Naive thymus-derived CD4-positive, alpha-beta T cell (primary cell): ENCODE results near the gene SMYD4. TPM values are rescaled to one million over a fixed set of nuclear protein-coding genes. Genes with fewer than 3 reads are reported as not detected.
A peak's percentile ranks its signal among the peaks of the same experiment; 100 is the strongest.
"Not testable (repeated sequence)": the region's sequence is repeated elsewhere in the genome, so short reads cannot be mapped to it uniquely, and the experiment has no call there.

Experiments
- ATAC-seq: fragments of 150-1000 bp; cut with Tn5 transposase; 2 replicates; pipeline ENCODE4 v1.10.0; 2021; ENCODE audit warnings: mild to moderate bottlenecking, moderate library complexity
- CTCF ChIA-PET: fragments of 350-600 bp; sonication (Branson Sonifier 250); formaldehyde crosslinking; loops from one replicate; lab custom pipeline; 2021; ENCODE audit warnings: antibody characterized with exemption; lab: Charles Lee
- POLR2A ChIA-PET: fragments of 350-600 bp; sonication (Branson Sonifier 250); formaldehyde crosslinking; loops from one replicate; lab custom pipeline; 2021; ENCODE audit warnings: antibody characterized with exemption, inconsistent platforms; lab: Charles Lee
- DNase-seq, 9 donors: peaks; one replicate each; pipeline versions ENCODE4 v3.0.0 to v3.0.0-alpha.2; 2020 to 2022; ENCODE audit warnings: mixed read lengths in 1 of 9
- H3K27ac ChIP-seq: one replicate; pipeline ENCODE4 v1.7.0; 2013; ENCODE audit warnings: mild to moderate bottlenecking, low read depth, low read length, moderate library complexity
- H3K27me3 ChIP-seq, 2 donors: one replicate each; pipeline ENCODE4 v1.7.0; 2013; ENCODE audit warnings: low read length in 2 of 2, mild to moderate bottlenecking in 2 of 2, moderate library complexity in 2 of 2; ENCODE audit not compliant: control insufficient read depth in 2 of 2, insufficient read depth in 2 of 2
- H3K36me3 ChIP-seq, 3 experiments: 1 replicate in 2 of 3; 2 replicates in 1 of 3; pipeline ENCODE4 v1.7.0; 2013; ENCODE audit warnings: low read length in 3 of 3, mild to moderate bottlenecking in 3 of 3, moderate library complexity in 1 of 3; ENCODE audit not compliant: insufficient read depth in 3 of 3, control insufficient read depth in 2 of 3
- H3K4me1 ChIP-seq, 2 donors: one replicate each; pipeline ENCODE4 v1.7.0; 2013; ENCODE audit warnings: low read length in 2 of 2, mild to moderate bottlenecking in 2 of 2, moderate library complexity in 1 of 2; ENCODE audit not compliant: control insufficient read depth in 2 of 2, insufficient read depth in 2 of 2
- H3K4me3 ChIP-seq: 2 replicates; pipeline ENCODE4 v1.7.0; 2013; ENCODE audit warnings: mild to moderate bottlenecking, low read length
- H3K9me3 ChIP-seq, 3 experiments: 1 replicate in 2 of 3; 2 replicates in 1 of 3; pipeline ENCODE4 v1.7.0; 2013; ENCODE audit warnings: low read length in 3 of 3; ENCODE audit not compliant: control insufficient read depth in 2 of 3
- H3K27ac Mint-ChIP-seq, 9 donors: one replicate each; pipeline ENCODE4 v1.8.0; 2020 to 2022; ENCODE audit warnings: mixed read lengths in 9 of 9, mild to moderate bottlenecking in 8 of 9, moderate library complexity in 5 of 9, inconsistent platforms in 2 of 9
- H3K27me3 Mint-ChIP-seq, 5 donors: one replicate each; pipeline ENCODE4 v1.8.0; 2021 to 2022; ENCODE audit warnings: mixed read lengths in 5 of 5, mild to moderate bottlenecking in 1 of 5
- H3K36me3 Mint-ChIP-seq, 5 donors: one replicate each; pipeline ENCODE4 v1.8.0; 2020 to 2022; ENCODE audit warnings: mixed read lengths in 5 of 5, mild to moderate bottlenecking in 3 of 5, inconsistent platforms in 1 of 5
- H3K4me1 Mint-ChIP-seq, 7 donors: one replicate each; pipeline ENCODE4 v1.8.0; 2020 to 2022; ENCODE audit warnings: mixed read lengths in 7 of 7, mild to moderate bottlenecking in 3 of 7, inconsistent platforms in 1 of 7
- H3K4me3 Mint-ChIP-seq, 10 donors: one replicate each; pipeline ENCODE4 v1.8.0; 2020 to 2022; ENCODE audit warnings: mild to moderate bottlenecking in 10 of 10, mixed read lengths in 10 of 10, moderate library complexity in 6 of 10, inconsistent platforms in 2 of 10
- H3K9me3 Mint-ChIP-seq, 11 donors: one replicate each; pipeline ENCODE4 v1.8.0; 2020 to 2022; ENCODE audit warnings: mixed read lengths in 11 of 11, mild to moderate bottlenecking in 4 of 11, inconsistent platforms in 1 of 11, moderate library complexity in 1 of 11
- intact Hi-C, 2 donors: fragments of 100-400 bp; cut with micrococcal nuclease; formaldehyde crosslinking; loops; one replicate each; pipeline ENCODE4 v1.15.1; 2023
- polyA plus RNA-seq, 2 donors: library from polyadenylated mRNA; unstranded; fragments of 300-500 nt; fragmentation: Illumina TruSeq; gene quantifications; one replicate each; pipeline ENCODE4 v1.2.3, GENCODE V29; 2021
- total RNA-seq, 6 experiments: library from RNA in 5 of 6; stranded (reverse) in 5 of 6; gene quantifications; 1 replicate in 5 of 6; 2 replicates in 1 of 6; pipeline ENCODE4 v1.2.3 and lab custom pipeline; 2021 to 2026

SMYD4 gene
- total and polyA plus RNA-seq, 7 experiments from 2014 or later = 9.7 to 38.4 (median 23.3) TPM

DNA sequence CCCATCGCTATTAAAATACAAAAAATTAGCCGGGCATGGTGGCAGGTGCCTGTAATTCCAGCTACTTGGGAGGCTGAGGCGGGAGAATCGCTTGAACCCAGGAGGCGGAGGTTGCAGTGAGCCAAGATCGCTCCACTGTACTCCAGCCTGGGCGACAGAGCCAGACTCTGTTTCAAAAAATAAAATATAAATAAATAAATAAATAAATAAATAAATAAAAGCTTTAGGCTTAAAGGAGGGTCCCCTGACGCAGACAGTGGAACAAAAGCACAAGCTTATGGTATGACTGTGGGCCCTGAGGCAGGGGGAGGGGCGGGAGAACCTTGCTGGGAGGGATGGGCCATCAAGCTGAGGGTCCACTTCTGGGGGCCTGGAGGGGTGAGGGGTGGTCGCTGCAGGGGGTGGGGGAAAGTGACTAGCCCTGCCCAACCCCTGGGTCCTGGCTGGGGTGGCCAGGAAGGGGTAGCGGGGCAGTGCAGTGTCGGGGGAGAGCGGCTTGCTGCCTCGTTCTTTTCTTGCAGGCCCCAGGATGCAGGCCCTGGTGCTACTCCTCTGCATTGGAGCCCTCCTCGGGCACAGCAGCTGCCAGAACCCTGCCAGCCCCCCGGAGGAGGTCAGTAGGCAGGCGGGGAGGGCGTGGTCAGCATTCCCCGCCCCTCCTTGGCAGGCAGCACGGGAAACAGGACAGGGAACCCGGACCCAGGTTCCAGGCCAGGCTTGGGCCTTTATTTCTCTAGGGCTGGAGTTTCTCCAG lies 63.1 kb downstream of the SMYD4 start:
- ATAC-seq = no peak
- H3K4me1 ChIP-seq = peaks cover 19 to 38% of the 10 kb centered on the region in 2 donors
- POLR2A ChIA-PET = interaction anchor here (0.5 to 1.5 kb wide), 4 partner anchors 12 to 387 kb away, joined by 3 to 4 read pairs (median 4); no protein-coding TSS in a partner anchor

GRCh38 chr17:1765576-1765975 lies 64.1 kb downstream of the SMYD4 start:
- peaks cover 0 to 5% (median 0%) of the 10 kb centered on the region in 5 donors for H3K36me3 Mint-ChIP-seq
- peak overlapping the region in 5 of 9 donors; percentile 8 to 72 (median 34) for H3K27ac Mint-ChIP-seq
- H3K4me1 Mint-ChIP-seq = peaks cover 28 to 65% (median 44%) of the 10 kb centered on the region in 7 donors
- peaks cover 0 to 4% (median 0%) of the 10 kb centered on the region in 5 donors for H3K27me3 Mint-ChIP-seq
- Histone ChIP-seq H3K27me3 (no peaks in the 10 kb centered on the region), H3K9me3 (no peaks in the 10 kb centered on the region), H3K4me3 (no peak overlapping the region), H3K4me1 (peaks cover 19 to 38% of the 10 kb centered on the region in 2 donors), H3K36me3 (no peaks in the 10 kb centered on the region), H3K27ac (no peak overlapping the region)
- peak overlapping the region in 1 of 10 donors; percentile 40 for H3K4me3 Mint-ChIP-seq
- DNase-seq (no peak), ATAC-seq (no peak)
- H3K9me3 Mint-ChIP-seq = peaks cover 0 to 2% (median 0%) of the 10 kb centered on the region in 11 donors
- POLR2A ChIA-PET = interaction anchor here (0.5 to 1.5 kb wide), 5 partner anchors 12 to 386 kb away, joined by 3 to 4 read pairs (median 4); no protein-coding TSS in a partner anchor
- CTCF ChIA-PET = interaction anchor here (1.2 to 2.5 kb wide), 2 partner anchors 44 to 100 kb away, joined by 3 to 9 read pairs; no protein-coding TSS in a partner anchor
- intact Hi-C loops = no loop called here

More for the DNA sequence above, 63.1 kb downstream of the SMYD4 start:
- intact Hi-C loops = no loop called here
- Histone ChIP-seq H3K4me3 (no peak overlapping the region), H3K27me3 (no peaks in the 10 kb centered on the region), H3K27ac (no peak overlapping the region), H3K36me3 (no peaks in the 10 kb centered on the region), H3K9me3 (no peaks in the 10 kb centered on the region)
- peaks cover 0 to 4% (median 0%) of the 10 kb centered on the region in 5 donors for H3K27me3 Mint-ChIP-seq
- CTCF ChIA-PET = interaction anchor here (1.2 to 2.5 kb wide), 3 partner anchors 17 to 99 kb away, joined by 3 to 9 read pairs (median 3); no protein-coding TSS in a partner anchor
- H3K36me3 Mint-ChIP-seq = peaks cover 0 to 5% (median 0%) of the 10 kb centered on the region in 5 donors
- peak overlapping the region in 4 of 9 donors; percentile 21 to 72 (median 59) for H3K27ac Mint-ChIP-seq
- no peak overlapping the region for H3K4me3 Mint-ChIP-seq
- peaks cover 27 to 62% (median 41%) of the 10 kb centered on the region in 7 donors for H3K4me1 Mint-ChIP-seq
- no peak for DNase-seq
- H3K9me3 Mint-ChIP-seq = peaks cover 0 to 2% (median 0%) of the 10 kb centered on the region in 11 donors

DNA sequence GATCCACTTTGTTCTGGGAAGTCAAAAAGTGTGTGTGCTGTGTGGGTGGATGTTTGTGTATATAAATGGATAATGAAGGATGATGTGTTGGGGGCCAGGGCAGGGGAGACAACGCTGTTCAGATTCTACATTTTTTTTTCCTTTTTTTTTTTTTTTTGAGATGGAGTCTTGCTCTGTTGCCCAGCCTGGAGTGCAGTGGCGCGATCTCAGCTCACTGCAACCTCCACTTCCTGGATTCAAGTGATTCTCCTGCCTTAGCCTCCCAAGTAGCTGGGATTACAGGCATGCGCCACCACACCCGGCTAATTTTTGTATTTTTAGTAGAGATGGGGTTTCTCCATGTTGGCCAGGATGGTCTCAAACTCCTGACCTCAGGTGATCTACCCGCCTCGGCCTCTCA lies 65.0 kb downstream of the SMYD4 start:
- not testable (repeated sequence) for H3K27me3 ChIP-seq, ATAC-seq, H3K9me3 Mint-ChIP-seq, H3K36me3 Mint-ChIP-seq, H3K27me3 Mint-ChIP-seq, H3K4me3 ChIP-seq, H3K36me3 ChIP-seq, H3K9me3 ChIP-seq, DNase-seq
- H3K4me1 ChIP-seq = peaks cover 19 to 37% of the 10 kb centered on the region in 2 donors
- ChIA-PET CTCF (interaction anchor here (1.0 to 1.2 kb wide), 2 partner anchors 19 to 44 kb away, joined by 3 to 4 read pairs; no protein-coding TSS in a partner anchor), POLR2A (interaction anchor here (1.1 to 2.1 kb wide), 5 partner anchors 11 to 48 kb away, joined by 3 to 6 read pairs (median 4); no protein-coding TSS in a partner anchor)
- Mint-ChIP-seq H3K4me1 (peaks cover 24 to 64% (median 39%) of the 10 kb centered on the region in 7 donors), H3K4me3 (peak overlapping the region in 9 of 10 donors; percentile 50 to 85 (median 71)), H3K27ac (peak overlapping the region; percentile 64 to 92 (median 84))
- H3K27ac ChIP-seq = peak overlapping the region; percentile 33
- intact Hi-C loops = loop anchor here (1.0 to 5.0 kb wide), 3 partner anchors 40 to 48 kb away; partner anchors contain the start of gene WDR81 (in 2 of the 2)

- Histone ChIP-seq H3K27ac (peak overlapping the region; percentile 33), H3K4me3 (no peak overlapping the region), H3K4me1 (peaks cover 19 to 33% of the 10 kb centered on the region in 2 donors), H3K27me3 (no peaks in the 10 kb centered on the region), H3K9me3 (no peaks in the 10 kb centered on the region), H3K36me3 (no peaks in the 10 kb centered on the region)
- peak in 7 of 9 donors; percentile 60 to 84 (median 71) for DNase-seq
- peaks cover 0 to 5% (median 0%) of the 10 kb centered on the region in 5 donors for H3K36me3 Mint-ChIP-seq
- peaks cover 0 to under 1% (median 0%) of the 10 kb centered on the region in 5 donors for H3K27me3 Mint-ChIP-seq
- peaks cover 0 to 2% (median 0%) of the 10 kb centered on the region in 11 donors for H3K9me3 Mint-ChIP-seq
- H3K27ac Mint-ChIP-seq = peak overlapping the region; percentile 64 to 92 (median 84)
- H3K4me3 Mint-ChIP-seq = peak overlapping the region; percentile 50 to 85 (median 70)
- ATAC-seq = peak; percentile 88
- CTCF ChIA-PET = interaction anchor here (1.0 to 1.2 kb wide), 2 partner anchors 20 to 43 kb away, joined by 3 to 4 read pairs; no protein-coding TSS in a partner anchor
- intact Hi-C loops = loop anchor here (1.0 to 5.0 kb wide), 3 partner anchors 40 to 48 kb away; partner anchors contain the start of gene WDR81 (in 2 of the 2)
- POLR2A ChIA-PET = interaction anchor here (1.0 to 2.1 kb wide), 6 partner anchors 11 to 48 kb away, joined by 3 to 6 read pairs (median 4); no protein-coding TSS in a partner anchor
- peaks cover 22 to 60% (median 35%) of the 10 kb centered on the region in 7 donors for H3K4me1 Mint-ChIP-seq
Observed at GRCh38 chr17:1764284-1764683, 65.4 kb downstream of the SMYD4 start.

DNA sequence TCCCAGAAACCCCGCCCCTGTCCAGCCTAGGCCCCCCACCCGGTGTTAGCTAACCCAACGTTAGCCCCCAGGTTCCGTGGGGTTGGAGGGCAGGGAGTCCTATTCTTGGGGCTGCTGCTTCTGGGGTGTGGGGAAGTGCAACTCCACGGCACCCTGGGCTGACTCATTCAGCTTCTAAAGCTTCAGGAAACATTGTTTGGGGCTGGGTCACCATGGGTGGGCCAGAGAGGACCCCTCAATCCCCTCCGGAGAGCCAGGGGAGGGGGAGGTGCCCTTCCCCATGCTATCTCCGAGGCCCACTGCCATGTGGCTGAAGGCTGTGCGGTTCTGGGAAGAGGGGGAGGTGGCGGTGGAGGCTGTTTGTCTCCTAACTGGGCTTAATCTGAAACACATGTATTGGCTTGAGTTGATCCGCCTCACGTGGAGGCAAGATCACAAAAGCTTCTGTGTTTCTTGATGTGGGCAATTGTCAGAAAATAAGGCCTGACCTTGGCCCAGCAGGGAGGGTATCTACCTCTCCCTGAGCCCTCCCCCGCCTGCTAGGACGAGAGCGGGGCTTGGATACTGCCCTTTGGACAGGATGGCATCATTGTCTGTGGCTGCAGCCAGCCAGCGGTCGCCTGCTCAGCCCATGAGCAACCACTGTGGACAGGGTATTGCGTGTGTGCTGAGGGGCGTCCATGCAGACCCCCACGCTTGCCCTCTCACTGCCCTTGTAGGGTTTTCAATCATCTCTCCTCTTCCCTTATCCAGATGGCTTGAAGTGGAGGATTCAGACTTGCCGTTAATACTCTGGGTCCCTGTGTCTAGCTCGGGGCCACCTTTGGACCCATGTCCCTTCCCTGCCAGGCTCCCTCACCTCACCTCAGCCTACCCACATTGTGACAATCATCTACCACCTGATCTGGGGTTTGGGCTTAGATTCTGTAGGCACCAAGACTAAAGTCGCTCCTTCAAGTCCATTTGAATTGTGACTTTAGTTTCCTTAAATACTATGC lies 66.5 kb downstream of the SMYD4 start:
- ChIA-PET CTCF (interaction anchor here (0.6 to 1.2 kb wide), 2 partner anchors 34 to 42 kb away, joined by 3 to 4 read pairs; no protein-coding TSS in a partner anchor), POLR2A (interaction anchor here (0.5 to 2.1 kb wide), 9 partner anchors 10 to 480 kb away, joined by 3 to 6 read pairs (median 3); no protein-coding TSS in a partner anchor)
- intact Hi-C loops = loop anchor here in 1 of 2 donors (5.0 kb wide), 1 partner anchor 41 kb away; the partner anchor contains the start of gene WDR81
- H3K9me3 ChIP-seq = no peaks in the 10 kb centered on the region
- peaks cover 0 to 5% (median 0%) of the 10 kb centered on the region in 5 donors for H3K36me3 Mint-ChIP-seq
- H3K4me1 Mint-ChIP-seq = peaks cover 22 to 64% (median 34%) of the 10 kb centered on the region in 7 donors
- no peaks in the 10 kb centered on the region for H3K36me3 ChIP-seq
- peak overlapping the region; percentile 52 for H3K27ac ChIP-seq
- peak overlapping the region; percentile 40 to 85 (median 72) for H3K4me3 Mint-ChIP-seq
- peak; percentile 32 for ATAC-seq
- no peaks in the 10 kb centered on the region for H3K27me3 ChIP-seq
- peak in 1 of 9 donors; percentile 7 for DNase-seq
- H3K4me1 ChIP-seq = peaks cover 19 to 31% of the 10 kb centered on the region in 2 donors
- H3K9me3 Mint-ChIP-seq = peaks cover 0 to 2% (median 0%) of the 10 kb centered on the region in 11 donors
- H3K4me3 ChIP-seq = no peak overlapping the region
- H3K27ac Mint-ChIP-seq = peak overlapping the region; percentile 64 to 92 (median 84)
- H3K27me3 Mint-ChIP-seq = peaks cover 0 to 7% (median 0%) of the 10 kb centered on the region in 5 donors
